HEK293 (cell line): ENCODE measurements around the gene KDM4C.

Source experiments
- BCL11A ChIP-seq: fragments of 450-650 bp; formaldehyde crosslinking; IDR thresholded peaks from 2 replicates; pipeline ENCODE4 v1.5.1; 2016; ENCODE audit warnings: low read depth, missing biosample characterization, missing genetic modification characterization
- ZNF354C ChIP-seq: fragments of 450-650 bp; formaldehyde crosslinking; IDR thresholded peaks from 2 replicates; pipeline ENCODE4 v1.5.1; 2016; ENCODE audit warnings: missing biosample characterization, missing genetic modification characterization, low read depth, borderline replicate concordance
- ZNF391 ChIP-seq: fragments of 450-650 bp; formaldehyde crosslinking; IDR thresholded peaks from 2 replicates; pipeline ENCODE4 v1.5.1; 2016; ENCODE audit warnings: low read depth, missing biosample characterization, missing genetic modification characterization, borderline replicate concordance
- ZNF629 ChIP-seq: fragments of 450-650 bp; formaldehyde crosslinking; IDR thresholded peaks from 2 replicates; pipeline ENCODE4 v1.5.1; 2017; ENCODE audit warnings: missing biosample characterization, missing genetic modification characterization
- TF ChIP-seq, protein P1 (sequence below): fragments of 450-650 bp; formaldehyde crosslinking; IDR thresholded peaks from 2 replicates; pipeline ENCODE4 v1.5.1; 2016; ENCODE audit warnings: missing biosample characterization, missing genetic modification characterization
- TF ChIP-seq, protein P2 (sequence below): fragments of 450-650 bp; formaldehyde crosslinking; IDR thresholded peaks from 2 replicates; pipeline ENCODE4 v1.5.1; 2016; ENCODE audit warnings: missing biosample characterization, missing genetic modification characterization
- TF ChIP-seq, protein P3 (sequence below): fragments of 450-650 bp; formaldehyde crosslinking; conservative IDR thresholded peaks from 2 replicates; pipeline ENCODE4 v1.5.1; 2016; ENCODE audit warnings: low read depth, missing biosample characterization, missing genetic modification characterization

DNA sequence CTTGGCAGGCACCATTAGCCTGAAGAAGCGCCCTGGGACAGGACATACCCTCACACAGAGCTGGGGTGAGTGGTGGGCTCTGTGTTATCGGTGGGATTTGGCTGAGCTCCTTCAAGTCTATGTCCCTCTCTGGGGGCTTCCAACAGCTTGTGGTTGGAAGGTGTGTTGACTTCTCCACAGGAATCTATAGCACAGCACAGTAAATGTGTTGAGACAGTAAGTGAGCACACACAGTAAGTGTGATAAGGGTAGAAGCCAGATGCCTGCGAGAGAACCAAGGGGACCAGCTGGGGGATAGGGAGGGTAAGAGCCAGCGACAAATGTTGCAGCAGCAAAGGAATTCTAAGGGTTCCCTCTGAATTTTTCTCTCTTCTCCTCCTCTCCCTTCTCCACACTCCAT, 448.0 kb downstream of the KDM4C start:
- TF ChIP-seq, protein P1, sequence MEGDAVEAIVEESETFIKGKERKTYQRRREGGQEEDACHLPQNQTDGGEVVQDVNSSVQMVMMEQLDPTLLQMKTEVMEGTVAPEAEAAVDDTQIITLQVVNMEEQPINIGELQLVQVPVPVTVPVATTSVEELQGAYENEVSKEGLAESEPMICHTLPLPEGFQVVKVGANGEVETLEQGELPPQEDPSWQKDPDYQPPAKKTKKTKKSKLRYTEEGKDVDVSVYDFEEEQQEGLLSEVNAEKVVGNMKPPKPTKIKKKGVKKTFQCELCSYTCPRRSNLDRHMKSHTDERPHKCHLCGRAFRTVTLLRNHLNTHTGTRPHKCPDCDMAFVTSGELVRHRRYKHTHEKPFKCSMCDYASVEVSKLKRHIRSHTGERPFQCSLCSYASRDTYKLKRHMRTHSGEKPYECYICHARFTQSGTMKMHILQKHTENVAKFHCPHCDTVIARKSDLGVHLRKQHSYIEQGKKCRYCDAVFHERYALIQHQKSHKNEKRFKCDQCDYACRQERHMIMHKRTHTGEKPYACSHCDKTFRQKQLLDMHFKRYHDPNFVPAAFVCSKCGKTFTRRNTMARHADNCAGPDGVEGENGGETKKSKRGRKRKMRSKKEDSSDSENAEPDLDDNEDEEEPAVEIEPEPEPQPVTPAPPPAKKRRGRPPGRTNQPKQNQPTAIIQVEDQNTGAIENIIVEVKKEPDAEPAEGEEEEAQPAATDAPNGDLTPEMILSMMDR (tag by site-specific recombination), result no peak
- no peak for TF ChIP-seq ZNF354C (tag by site-specific recombination)
- TF ChIP-seq, protein P2, sequence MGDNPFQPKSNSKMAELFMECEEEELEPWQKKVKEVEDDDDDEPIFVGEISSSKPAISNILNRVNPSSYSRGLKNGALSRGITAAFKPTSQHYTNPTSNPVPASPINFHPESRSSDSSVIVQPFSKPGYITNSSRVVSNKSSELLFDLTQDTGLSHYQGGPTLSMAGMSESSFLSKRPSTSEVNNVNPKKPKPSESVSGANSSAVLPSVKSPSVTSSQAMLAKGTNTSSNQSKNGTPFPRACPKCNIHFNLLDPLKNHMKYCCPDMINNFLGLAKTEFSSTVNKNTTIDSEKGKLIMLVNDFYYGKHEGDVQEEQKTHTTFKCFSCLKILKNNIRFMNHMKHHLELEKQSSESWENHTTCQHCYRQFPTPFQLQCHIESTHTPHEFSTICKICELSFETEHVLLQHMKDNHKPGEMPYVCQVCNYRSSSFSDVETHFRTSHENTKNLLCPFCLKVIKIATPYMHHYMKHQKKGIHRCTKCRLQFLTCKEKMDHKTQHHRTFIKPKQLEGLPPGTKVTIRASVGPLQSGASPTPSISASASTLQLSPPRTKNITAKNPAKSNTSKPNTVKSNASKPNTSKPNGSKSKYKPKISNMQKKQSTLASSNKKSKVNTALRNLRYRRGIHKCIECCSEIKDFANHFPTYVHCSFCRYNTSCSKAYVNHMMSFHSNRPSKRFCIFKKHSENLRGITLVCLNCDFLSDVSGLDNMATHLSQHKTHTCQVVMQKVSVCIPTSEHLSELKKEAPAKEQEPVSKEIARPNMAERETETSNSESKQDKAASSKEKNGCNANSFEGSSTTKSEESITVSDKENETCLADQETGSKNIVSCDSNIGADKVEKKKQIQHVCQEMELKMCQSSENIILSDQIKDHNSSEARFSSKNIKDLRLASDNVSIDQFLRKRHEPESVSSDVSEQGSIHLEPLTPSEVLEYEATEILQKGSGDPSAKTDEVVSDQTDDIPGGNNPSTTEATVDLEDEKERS (tag by site-specific recombination), result no peak
- no peak for TF ChIP-seq ZNF391 (tag by site-specific recombination)
- no peak for TF ChIP-seq ZNF629
- no peak for TF ChIP-seq BCL11A (tag by site-specific recombination)
- TF ChIP-seq, protein P3, sequence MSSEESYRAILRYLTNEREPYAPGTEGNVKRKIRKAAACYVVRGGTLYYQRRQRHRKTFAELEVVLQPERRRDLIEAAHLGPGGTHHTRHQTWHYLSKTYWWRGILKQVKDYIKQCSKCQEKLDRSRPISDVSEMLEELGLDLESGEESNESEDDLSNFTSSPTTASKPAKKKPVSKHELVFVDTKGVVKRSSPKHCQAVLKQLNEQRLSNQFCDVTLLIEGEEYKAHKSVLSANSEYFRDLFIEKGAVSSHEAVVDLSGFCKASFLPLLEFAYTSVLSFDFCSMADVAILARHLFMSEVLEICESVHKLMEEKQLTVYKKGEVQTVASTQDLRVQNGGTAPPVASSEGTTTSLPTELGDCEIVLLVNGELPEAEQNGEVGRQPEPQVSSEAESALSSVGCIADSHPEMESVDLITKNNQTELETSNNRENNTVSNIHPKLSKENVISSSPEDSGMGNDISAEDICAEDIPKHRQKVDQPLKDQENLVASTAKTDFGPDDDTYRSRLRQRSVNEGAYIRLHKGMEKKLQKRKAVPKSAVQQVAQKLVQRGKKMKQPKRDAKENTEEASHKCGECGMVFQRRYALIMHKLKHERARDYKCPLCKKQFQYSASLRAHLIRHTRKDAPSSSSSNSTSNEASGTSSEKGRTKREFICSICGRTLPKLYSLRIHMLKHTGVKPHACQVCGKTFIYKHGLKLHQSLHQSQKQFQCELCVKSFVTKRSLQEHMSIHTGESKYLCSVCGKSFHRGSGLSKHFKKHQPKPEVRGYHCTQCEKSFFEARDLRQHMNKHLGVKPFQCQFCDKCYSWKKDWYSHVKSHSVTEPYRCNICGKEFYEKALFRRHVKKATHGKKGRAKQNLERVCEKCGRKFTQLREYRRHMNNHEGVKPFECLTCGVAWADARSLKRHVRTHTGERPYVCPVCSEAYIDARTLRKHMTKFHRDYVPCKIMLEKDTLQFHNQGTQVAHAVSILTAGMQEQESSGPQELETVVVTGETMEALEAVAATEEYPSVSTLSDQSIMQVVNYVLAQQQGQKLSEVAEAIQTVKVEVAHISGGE (tag by site-specific recombination), result no peak
